Large intestine (tissue), 3 donors: ENCODE measurements around the gene FXYD2. TPM values are rescaled to one million over a fixed set of nuclear protein-coding genes. Genes with fewer than 3 reads are reported as not detected.

Experiments used
- DNase-seq, 2 donors: peaks; one replicate each; pipeline versions ENCODE4 v3.0.0 to v3.0.0-alpha.2; 2013
- H3K27ac ChIP-seq: one replicate; pipeline ENCODE4 v1.5.1; 2013; ENCODE audit warnings: low read length
- H3K27me3 ChIP-seq: 2 replicates; pipeline ENCODE4 v1.6.1; 2013; ENCODE audit warnings: low read length; ENCODE audit not compliant: control insufficient read depth, insufficient read depth
- H3K36me3 ChIP-seq: 2 replicates; pipeline ENCODE4 v1.6.1; 2013; ENCODE audit warnings: low read length; ENCODE audit not compliant: control insufficient read depth, insufficient read depth
- H3K4me1 ChIP-seq: one replicate; pipeline ENCODE4 v1.6.1; 2013; ENCODE audit warnings: low read length; ENCODE audit not compliant: control insufficient read depth, insufficient read depth
- H3K4me3 ChIP-seq: one replicate; pipeline ENCODE4 v1.5.1; 2013; ENCODE audit warnings: low read length
- H3K9me3 ChIP-seq: one replicate; pipeline ENCODE4 v1.6.1; 2013; ENCODE audit warnings: mild to moderate bottlenecking, low read depth, low read length, moderate library complexity; ENCODE audit not compliant: control insufficient read depth
- WGBS: methylation state at CpG from one replicate; pipeline ENCODE4 v1.1.5; 2013; ENCODE audit warnings: low lambda C conversion rate; ENCODE audit not compliant: insufficient coverage; 5-methylcytosine and 5-hydroxymethylcytosine counted together
- polyA plus RNA-seq: library from polyadenylated mRNA; unstranded; fragments of 120-200 nt; gene quantifications from one replicate; pipeline ENCODE4 v1.2.1, GENCODE V29; 2013

The FXYD2 gene
- polyA plus RNA-seq, 1 donor, result 4.4 TPM

- DNase-seq, result no peak
- H3K27ac ChIP-seq, result no peak overlapping the region
- H3K9me3 ChIP-seq, result no peaks in the 10 kb centered on the region
- H3K4me3 ChIP-seq, result no peak overlapping the region
- 40% methylated on average over 1 of the region's 11 CpGs for WGBS
- peaks cover 4% of the 10 kb centered on the region for H3K36me3 ChIP-seq
- no peaks in the 10 kb centered on the region for H3K27me3 ChIP-seq
- H3K4me1 ChIP-seq, result peaks cover 13% of the 10 kb centered on the region
Observed at GRCh38 chr11:117782101-117782500, 42.4 kb downstream of the FXYD2 start.

GRCh38 chr11:117781627-117782026 lies 42.9 kb downstream of the FXYD2 start:
- H3K9me3 ChIP-seq, result no peaks in the 10 kb centered on the region
- WGBS, result no CpG with 5 or more reads among the region's 4 CpGs
- no peaks in the 10 kb centered on the region for H3K27me3 ChIP-seq

GRCh38 chr11:117780456-117780855 lies 44.1 kb downstream of the FXYD2 start:
- no peaks in the 10 kb centered on the region for H3K4me1 ChIP-seq
- no peaks in the 10 kb centered on the region for H3K9me3 ChIP-seq
- no CpG with 5 or more reads among the region's 26 CpGs for WGBS
- no peak overlapping the region for H3K27ac ChIP-seq
- H3K27me3 ChIP-seq, result no peaks in the 10 kb centered on the region
- DNase-seq, result no peak
- no peak overlapping the region for H3K4me3 ChIP-seq
- peaks cover 4% of the 10 kb centered on the region for H3K36me3 ChIP-seq

More at GRCh38 chr11:117781627-117782026, 42.9 kb downstream of the FXYD2 start:
- Histone ChIP-seq H3K27ac (no peak overlapping the region), H3K36me3 (peaks cover 4% of the 10 kb centered on the region), H3K4me3 (no peak overlapping the region), H3K4me1 (peaks cover 8% of the 10 kb centered on the region)
- no peak for DNase-seq

GRCh38 chr11:117774553-117774952 lies 50.0 kb downstream of the FXYD2 start:
- H3K27me3 ChIP-seq, result no peaks in the 10 kb centered on the region
- DNase-seq, result no peak
- no peaks in the 10 kb centered on the region for H3K9me3 ChIP-seq
- no CpG with 5 or more reads among the region's 3 CpGs for WGBS
- H3K4me3 ChIP-seq, result no peak overlapping the region
- no peak overlapping the region for H3K27ac ChIP-seq
- H3K36me3 ChIP-seq, result peaks cover 2% of the 10 kb centered on the region
- no peaks in the 10 kb centered on the region for H3K4me1 ChIP-seq

- H3K27me3 ChIP-seq, result no peaks in the 10 kb centered on the region
- no CpG with 5 or more reads among the region's 6 CpGs for WGBS
- no peaks in the 10 kb centered on the region for H3K4me1 ChIP-seq
- H3K36me3 ChIP-seq, result no peaks in the 10 kb centered on the region
- no peak overlapping the region for H3K27ac ChIP-seq
- DNase-seq, result no peak
- H3K4me3 ChIP-seq, result no peak overlapping the region
- no peaks in the 10 kb centered on the region for H3K9me3 ChIP-seq
Observed at GRCh38 chr11:117772360-117772759, 52.2 kb downstream of the FXYD2 start.

GRCh38 chr11:117771841-117772240 lies 52.7 kb downstream of the FXYD2 start:
- no peaks in the 10 kb centered on the region for H3K36me3 ChIP-seq
- H3K27me3 ChIP-seq, result no peaks in the 10 kb centered on the region
- no peak overlapping the region for H3K4me3 ChIP-seq
- WGBS, result 83% methylated on average over 2 of the region's 7 CpGs
- H3K4me1 ChIP-seq, result no peaks in the 10 kb centered on the region
- no peak for DNase-seq
- no peak overlapping the region for H3K27ac ChIP-seq
- H3K9me3 ChIP-seq, result no peaks in the 10 kb centered on the region

- H3K36me3 ChIP-seq, result no peaks in the 10 kb centered on the region
- H3K9me3 ChIP-seq, result no peaks in the 10 kb centered on the region
- H3K4me1 ChIP-seq, result no peaks in the 10 kb centered on the region
- no CpG with 5 or more reads among the region's 6 CpGs for WGBS
- H3K4me3 ChIP-seq, result no peak overlapping the region
- DNase-seq, result no peak
- H3K27ac ChIP-seq, result no peak overlapping the region
- no peaks in the 10 kb centered on the region for H3K27me3 ChIP-seq
Observed at GRCh38 chr11:117771197-117771596, 53.3 kb downstream of the FXYD2 start.

- H3K9me3 ChIP-seq, result no peaks in the 10 kb centered on the region
- no CpG with 5 or more reads among the region's 4 CpGs for WGBS
Observed at GRCh38 chr11:117770061-117770460, 54.5 kb downstream of the FXYD2 start.

More at GRCh38 chr11:117770061-117770460, 54.5 kb downstream of the FXYD2 start:
- H3K27me3 ChIP-seq, result no peaks in the 10 kb centered on the region
- H3K27ac ChIP-seq, result no peak overlapping the region
- no peak for DNase-seq
- H3K4me1 ChIP-seq, result no peaks in the 10 kb centered on the region
- H3K36me3 ChIP-seq, result no peaks in the 10 kb centered on the region
- H3K4me3 ChIP-seq, result no peak overlapping the region

Other genes with a start within 250 kb of the FXYD2 start
- 1.6 TPM for gene DSCAML1, start 27.5 kb downstream of the FXYD2 start, polyA plus RNA-seq
- 78.3 TPM for gene FXYD6, start 51.9 kb upstream of the FXYD2 start, polyA plus RNA-seq
- gene TMPRSS13, start 104.7 kb upstream of the FXYD2 start, polyA plus RNA-seq, result 3.6 TPM
- 8.6 TPM for gene IL10RA, start 161.7 kb upstream of the FXYD2 start, polyA plus RNA-seq